SU-DHL-6 (cell line): ENCODE results near the gene PPP1R12B.

Experiments
- EZH2phosphoT487 ChIP-seq: fragments of 200-600 bp; sonication (generic), shearing (Covaris generic); conservative IDR thresholded peaks from 2 replicates; pipeline ENCODE4 v1.6.1; 2018; ENCODE audit warnings: mild to moderate bottlenecking, antibody characterized with exemption, low read length, moderate library complexity, mixed read lengths
- TF ChIP-seq, protein P1 (sequence below): fragments of 200-600 bp; sonication (generic); IDR thresholded peaks from one replicate; pipeline ENCODE4 v1.5.1; 2017; ENCODE audit warnings: antibody characterized with exemption, mild to moderate bottlenecking, low read length, moderate library complexity; ENCODE audit not compliant: insufficient read depth, poor library complexity, severe bottlenecking

DNA sequence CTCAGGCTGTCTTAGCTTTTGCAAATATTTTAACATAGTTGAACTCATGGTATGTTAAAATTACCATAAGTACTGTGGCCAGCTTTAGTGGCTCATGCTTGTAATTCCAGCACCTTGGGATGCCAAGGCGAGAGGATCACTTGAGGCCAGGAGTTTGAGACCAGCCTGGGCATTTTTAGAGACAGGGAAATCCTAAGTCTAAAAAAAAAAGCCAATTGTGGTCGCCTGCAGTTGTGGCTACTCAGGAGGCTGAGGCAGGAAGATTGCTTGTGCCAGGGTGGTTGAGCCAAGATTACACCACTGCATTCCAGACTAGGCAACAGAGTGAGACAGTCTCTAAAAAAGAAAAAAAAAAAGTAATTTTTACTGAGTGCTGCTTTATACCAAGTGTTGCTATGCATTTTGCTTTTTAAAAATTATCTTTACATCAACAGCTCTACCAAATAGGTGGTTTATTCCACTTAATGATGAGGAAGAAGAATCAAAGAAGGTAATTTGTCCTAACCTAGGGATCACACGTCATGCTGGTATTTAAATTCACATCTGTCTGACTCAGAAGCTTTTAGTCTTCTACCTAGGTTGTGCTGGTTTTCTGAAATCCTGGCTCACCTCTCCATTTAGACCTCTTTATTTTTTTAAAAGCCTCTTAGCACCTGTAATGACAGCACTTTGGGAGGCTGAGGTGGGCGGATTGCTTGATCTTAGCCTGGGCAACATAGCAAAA, 16.8 kb downstream of the PPP1R12B start:
- TF ChIP-seq, protein P1, sequence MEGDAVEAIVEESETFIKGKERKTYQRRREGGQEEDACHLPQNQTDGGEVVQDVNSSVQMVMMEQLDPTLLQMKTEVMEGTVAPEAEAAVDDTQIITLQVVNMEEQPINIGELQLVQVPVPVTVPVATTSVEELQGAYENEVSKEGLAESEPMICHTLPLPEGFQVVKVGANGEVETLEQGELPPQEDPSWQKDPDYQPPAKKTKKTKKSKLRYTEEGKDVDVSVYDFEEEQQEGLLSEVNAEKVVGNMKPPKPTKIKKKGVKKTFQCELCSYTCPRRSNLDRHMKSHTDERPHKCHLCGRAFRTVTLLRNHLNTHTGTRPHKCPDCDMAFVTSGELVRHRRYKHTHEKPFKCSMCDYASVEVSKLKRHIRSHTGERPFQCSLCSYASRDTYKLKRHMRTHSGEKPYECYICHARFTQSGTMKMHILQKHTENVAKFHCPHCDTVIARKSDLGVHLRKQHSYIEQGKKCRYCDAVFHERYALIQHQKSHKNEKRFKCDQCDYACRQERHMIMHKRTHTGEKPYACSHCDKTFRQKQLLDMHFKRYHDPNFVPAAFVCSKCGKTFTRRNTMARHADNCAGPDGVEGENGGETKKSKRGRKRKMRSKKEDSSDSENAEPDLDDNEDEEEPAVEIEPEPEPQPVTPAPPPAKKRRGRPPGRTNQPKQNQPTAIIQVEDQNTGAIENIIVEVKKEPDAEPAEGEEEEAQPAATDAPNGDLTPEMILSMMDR: no peak
- TF ChIP-seq EZH2phosphoT487: no peak
